Glutamatergic neuron (in vitro differentiated cells): ENCODE data around the gene CIC. TPM values are rescaled to one million over a fixed set of nuclear protein-coding genes. Genes with fewer than 3 reads are reported as not detected.

Experiments
- DNase-seq: peaks from one replicate; pipeline ENCODE4 v3.0.0; 2022
- H3K27ac Mint-ChIP-seq: one replicate; pipeline ENCODE4 v1.8.0; 2020; ENCODE audit warnings: mild to moderate bottlenecking, mixed read lengths, inconsistent platforms; ENCODE audit not compliant: unreplicated experiment
- H3K27me3 Mint-ChIP-seq: one replicate; pipeline ENCODE4 v1.8.0; 2020; ENCODE audit warnings: mild to moderate bottlenecking, moderate library complexity, mixed read lengths, inconsistent platforms; ENCODE audit not compliant: unreplicated experiment
- H3K36me3 Mint-ChIP-seq: one replicate; pipeline ENCODE4 v1.8.0; 2020; ENCODE audit warnings: mild to moderate bottlenecking, mixed read lengths, inconsistent platforms; ENCODE audit not compliant: unreplicated experiment
- H3K4me1 Mint-ChIP-seq: one replicate; pipeline ENCODE4 v1.8.0; 2020; ENCODE audit warnings: mild to moderate bottlenecking, low read depth, mixed read lengths, inconsistent platforms; ENCODE audit not compliant: unreplicated experiment
- H3K4me3 Mint-ChIP-seq: one replicate; pipeline ENCODE4 v1.8.0; 2020; ENCODE audit warnings: mild to moderate bottlenecking, mixed read lengths, inconsistent platforms; ENCODE audit not compliant: unreplicated experiment
- H3K9me3 Mint-ChIP-seq: one replicate; pipeline ENCODE4 v1.8.0; 2020; ENCODE audit warnings: mild to moderate bottlenecking, moderate library complexity, mixed read lengths, inconsistent platforms; ENCODE audit not compliant: unreplicated experiment
- total RNA-seq: library from RNA; stranded (reverse); fragmentation: NEBNext Ultra II Directional; extraction: Animal tissue kit (Norgen Biotek cat#: 25700); gene quantifications from one replicate; pipeline ENCODE4 v1.2.1, GENCODE V29; 2021; ENCODE audit not compliant: unreplicated experiment
- TF ChIP-seq, protein P1 (sequence below): fragments of 200-600 bp; sonication (generic); IDR thresholded peaks from one replicate; pipeline ENCODE4 v1.5.0; 2021; ENCODE audit not compliant: partially characterized antibody, unreplicated experiment

The CIC gene
- total RNA-seq, 1 donor from 2014 or later: 150 TPM

DNA sequence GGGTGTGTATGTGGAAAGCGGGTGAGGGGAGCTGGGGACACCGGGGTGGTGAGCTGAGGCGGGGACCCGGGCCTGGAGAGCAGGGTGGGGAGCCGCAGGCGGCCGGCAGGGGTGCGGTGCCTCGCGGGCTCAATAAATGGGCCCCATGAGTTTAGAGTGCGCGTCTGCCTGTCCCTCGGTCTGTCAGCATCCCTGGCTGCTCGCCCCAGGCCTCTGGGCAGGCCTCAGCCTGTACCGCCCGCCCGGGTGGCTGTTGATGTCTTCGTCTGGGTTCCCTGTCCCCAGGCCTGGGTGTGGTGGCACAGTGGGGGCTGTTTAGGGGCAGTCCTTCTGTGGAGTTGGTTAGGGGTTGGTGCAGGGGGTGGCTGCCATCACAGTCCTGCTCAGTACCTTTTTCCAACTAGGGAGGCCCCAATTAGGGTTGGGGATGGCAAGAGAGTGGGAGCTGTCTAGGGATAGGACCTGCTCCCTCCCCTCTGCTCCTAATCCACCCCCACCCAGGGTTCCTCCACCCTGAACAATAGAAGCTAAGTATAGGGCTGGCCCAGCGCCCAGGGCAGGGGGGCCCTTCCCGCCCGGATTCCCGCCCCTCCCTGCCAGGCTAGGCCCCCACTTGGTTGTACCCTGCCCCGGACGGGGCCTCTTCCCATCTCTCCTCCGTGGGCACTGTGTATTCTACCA is 12.2 kb downstream of the CIC start:
- H3K4me3 Mint-ChIP-seq: peak overlapping the region; percentile 91
- peaks cover 18% of the 10 kb centered on the region for H3K9me3 Mint-ChIP-seq
- H3K4me1 Mint-ChIP-seq: peaks cover 24% of the 10 kb centered on the region
- peak overlapping the region; percentile 93 for H3K27ac Mint-ChIP-seq
- DNase-seq: peak; percentile 66
- no peaks in the 10 kb centered on the region for H3K36me3 Mint-ChIP-seq
- TF ChIP-seq, protein P1, sequence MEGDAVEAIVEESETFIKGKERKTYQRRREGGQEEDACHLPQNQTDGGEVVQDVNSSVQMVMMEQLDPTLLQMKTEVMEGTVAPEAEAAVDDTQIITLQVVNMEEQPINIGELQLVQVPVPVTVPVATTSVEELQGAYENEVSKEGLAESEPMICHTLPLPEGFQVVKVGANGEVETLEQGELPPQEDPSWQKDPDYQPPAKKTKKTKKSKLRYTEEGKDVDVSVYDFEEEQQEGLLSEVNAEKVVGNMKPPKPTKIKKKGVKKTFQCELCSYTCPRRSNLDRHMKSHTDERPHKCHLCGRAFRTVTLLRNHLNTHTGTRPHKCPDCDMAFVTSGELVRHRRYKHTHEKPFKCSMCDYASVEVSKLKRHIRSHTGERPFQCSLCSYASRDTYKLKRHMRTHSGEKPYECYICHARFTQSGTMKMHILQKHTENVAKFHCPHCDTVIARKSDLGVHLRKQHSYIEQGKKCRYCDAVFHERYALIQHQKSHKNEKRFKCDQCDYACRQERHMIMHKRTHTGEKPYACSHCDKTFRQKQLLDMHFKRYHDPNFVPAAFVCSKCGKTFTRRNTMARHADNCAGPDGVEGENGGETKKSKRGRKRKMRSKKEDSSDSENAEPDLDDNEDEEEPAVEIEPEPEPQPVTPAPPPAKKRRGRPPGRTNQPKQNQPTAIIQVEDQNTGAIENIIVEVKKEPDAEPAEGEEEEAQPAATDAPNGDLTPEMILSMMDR: no peak
- peaks cover 22% of the 10 kb centered on the region for H3K27me3 Mint-ChIP-seq

DNA sequence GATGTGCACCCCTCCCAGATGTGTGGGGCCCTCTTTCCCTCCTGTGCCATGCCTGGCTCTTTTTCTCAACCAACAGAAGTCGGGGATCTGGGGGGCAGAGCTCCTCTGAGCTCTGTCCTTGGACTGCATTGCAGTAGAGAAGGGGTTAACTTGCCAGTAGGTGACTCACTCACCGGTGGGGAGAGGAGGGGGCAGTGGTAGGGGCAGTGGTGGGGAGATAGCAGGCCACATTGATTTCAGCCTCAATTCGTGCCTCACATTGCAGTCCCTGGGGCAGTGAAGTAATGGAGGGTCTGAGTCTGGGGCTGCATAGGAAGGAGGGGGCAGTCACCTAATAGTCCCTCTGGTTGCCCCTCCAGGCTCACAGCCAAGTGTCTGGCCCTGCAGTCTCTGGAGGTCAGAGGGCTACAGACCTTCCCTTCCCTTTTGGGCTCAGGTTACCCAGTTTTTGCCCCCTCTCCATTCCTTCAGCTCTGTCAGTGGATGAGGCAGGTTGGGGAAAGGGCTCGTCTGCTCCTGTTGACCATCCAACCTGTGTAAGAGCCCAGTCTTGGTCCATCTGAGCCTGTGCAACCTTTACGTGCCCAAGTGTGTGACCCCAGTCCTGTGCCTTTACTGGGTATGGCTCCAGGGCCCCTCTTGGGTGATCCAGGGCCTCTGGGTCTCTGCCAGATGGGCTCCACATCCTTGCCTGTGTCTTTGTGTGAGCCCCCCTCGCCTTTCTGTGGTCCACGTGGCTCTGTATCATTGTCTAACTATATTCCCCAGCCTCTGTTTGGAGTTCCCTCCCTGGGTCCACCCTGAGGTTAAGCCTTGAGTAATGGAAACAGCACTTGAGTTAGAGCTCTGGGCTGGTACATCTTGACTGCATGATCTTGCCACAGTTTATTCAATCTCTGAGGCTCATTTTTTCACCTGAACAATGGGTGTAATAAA is 13.0 kb downstream of the CIC start:
- no peak for DNase-seq
- Mint-ChIP-seq H3K4me3 (peak overlapping the region; percentile 91), H3K27me3 (peaks cover 23% of the 10 kb centered on the region), H3K27ac (peak overlapping the region; percentile 93), H3K9me3 (peaks cover 19% of the 10 kb centered on the region), H3K36me3 (no peaks in the 10 kb centered on the region), H3K4me1 (peaks cover 25% of the 10 kb centered on the region)
- TF ChIP-seq, protein P1: no peak

DNA sequence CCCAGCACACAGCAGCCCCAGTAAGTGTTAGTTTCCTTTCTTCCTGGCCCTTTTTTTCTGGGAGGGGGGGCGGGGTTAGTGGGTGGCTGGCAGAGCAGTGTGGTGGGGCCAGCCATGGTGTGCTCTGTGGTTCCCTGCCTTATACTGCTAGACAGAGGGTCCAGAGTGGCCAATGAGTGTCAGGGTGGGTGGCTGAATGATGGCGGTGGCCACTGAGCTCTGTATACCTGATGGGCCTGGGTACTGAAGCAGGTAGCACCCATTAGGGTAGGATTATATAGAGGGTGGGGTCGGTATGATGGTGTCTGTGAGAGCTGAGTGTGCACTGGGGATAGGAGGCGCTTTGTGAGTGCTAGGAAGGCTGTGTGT is 13.8 kb downstream of the CIC start:
- no peaks in the 10 kb centered on the region for H3K36me3 Mint-ChIP-seq
- H3K4me1 Mint-ChIP-seq: peaks cover 25% of the 10 kb centered on the region
- H3K4me3 Mint-ChIP-seq: peak overlapping the region; percentile 91
- H3K27ac Mint-ChIP-seq: peak overlapping the region; percentile 93
- TF ChIP-seq, protein P1: no peak
- peaks cover 19% of the 10 kb centered on the region for H3K9me3 Mint-ChIP-seq
- DNase-seq: no peak
- peaks cover 22% of the 10 kb centered on the region for H3K27me3 Mint-ChIP-seq

- peak; percentile 98 for DNase-seq
- Mint-ChIP-seq H3K4me1 (peaks cover 22% of the 10 kb centered on the region), H3K36me3 (no peaks in the 10 kb centered on the region), H3K4me3 (no peak overlapping the region), H3K27ac (no peak overlapping the region), H3K9me3 (peaks cover 19% of the 10 kb centered on the region), H3K27me3 (peaks cover 22% of the 10 kb centered on the region)
- TF ChIP-seq, protein P1: no peak
These were observed 14.4 kb downstream of the CIC start for GRCh38 chr19:42283188-42284065.
